ENCODE results near the gene IFITM1. TPM values are rescaled to one million over a fixed set of nuclear protein-coding genes. Genes with fewer than 3 reads are reported as not detected.

Gene IFITM1
- total and polyA plus RNA-seq, 9 of the 15 experiments (the other 6 are each of a cell fraction or from before 2014, with no cell fraction given), result 691 to 5,579 (median 974) TPM

DNA sequence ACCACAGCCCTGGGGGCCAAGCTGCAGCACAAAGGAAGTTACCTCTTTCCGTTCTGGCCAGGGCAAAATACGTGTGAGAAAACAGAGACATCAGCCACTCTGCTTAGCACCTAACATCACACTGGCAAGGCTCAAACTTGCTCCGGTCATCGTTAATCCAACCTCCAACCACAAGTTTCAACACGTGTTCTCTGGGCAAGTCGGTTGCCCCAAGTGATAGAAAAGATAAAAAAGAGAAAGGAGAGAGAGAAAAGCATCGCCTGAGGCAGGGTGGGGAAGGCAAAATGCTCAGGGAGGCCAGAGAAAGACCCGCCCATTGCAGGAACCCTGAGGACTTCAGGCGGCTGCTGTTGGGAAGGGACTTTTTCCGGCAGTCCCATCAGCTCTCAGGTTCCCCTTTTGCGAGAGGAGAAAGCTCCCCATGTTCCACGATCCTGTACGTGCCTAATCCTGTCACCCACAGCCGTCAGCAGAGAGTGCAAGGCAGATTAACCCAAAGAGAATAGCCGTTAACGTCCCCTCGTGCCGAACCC lies 36.9 kb downstream of the IFITM1 start (continued):
- TF ChIP-seq ATF2 (CRISPR knock-in tag; IDR thresholded peaks at IDR 0.05) (no peak), ZNF75A (CRISPR knock-in tag; IDR thresholded peaks at IDR 0.05) (peak; percentile 78; the same call in 1 of the 2 replicates), MYC (IDR thresholded peaks at IDR 0.05; ENCODE audit: low read depth, low read length) (peak; percentile 75), MYC (CRISPR knock-in tag; IDR thresholded peaks at IDR 0.05; ENCODE audit: borderline replicate concordance, low read depth) (peak; percentile 26; the same call in 1 of the 2 replicates), ZNF764 (CRISPR knock-in tag; IDR thresholded peaks at IDR 0.05; ENCODE audit: low read depth) (no peak), KLF1 (tag; IDR thresholded peaks at IDR 0.05) (no peak), ZNF354B (CRISPR knock-in tag; IDR thresholded peaks at IDR 0.05) (0 out of 2 replicates have a peak, but pooled peaks have one; percentile 40), ELF1 (tag; IDR thresholded peaks at IDR 0.05) (no peak; the same call in 1 of the 2 replicates), ELK3 (CRISPR knock-in tag; IDR thresholded peaks at IDR 0.05) (no peak), MEIS2 (IDR thresholded peaks at IDR 0.05; ENCODE audit: partially characterized antibody) (no peak), USF2 (CRISPR knock-in tag; IDR thresholded peaks at IDR 0.05) (peak; percentile 43; the same call in 1 of the 2 replicates), ELF4 (CRISPR knock-in tag; IDR thresholded peaks at IDR 0.05) (0 out of 2 replicates have a peak, but pooled peaks have one; percentile 73), TBP (optimal IDR thresholded peaks at IDR 0.05; ENCODE audit: low read depth, low read length) (peak; percentile 38), NRF1 (conservative IDR thresholded peaks at IDR 0.05 in 1 of 2, IDR thresholded peaks at IDR 0.05 in 1 of 2) (peak; percentile 45 to 56; a peak in 3 of 4 replicates), ZKSCAN8 (CRISPR knock-in tag; IDR thresholded peaks at IDR 0.05) (0 out of 2 replicates have a peak, but pooled peaks have one; percentile 71), BHLHE40 (IDR thresholded peaks at IDR 0.05; ENCODE audit: low read length) (peak; percentile 50; the same call in 1 of the 2 replicates), NR2F6 (CRISPR knock-in tag; IDR thresholded peaks at IDR 0.05) (no peak), SOX6 (IDR thresholded peaks at IDR 0.05) (peak; percentile 45; the same call in 1 of the 2 replicates), SMARCC2 (IDR thresholded peaks at IDR 0.05; ENCODE audit: low read depth) (peak; percentile 36; the same call in 1 of the 2 replicates), ZNF239 (CRISPR knock-in tag; IDR thresholded peaks at IDR 0.05) (peak; percentile 51), KDM5B (IDR thresholded peaks at IDR 0.05; ENCODE audit: insufficient replicate concordance, low read depth, low read length) (no peak)
- TF ChIP-seq, protein P1, sequence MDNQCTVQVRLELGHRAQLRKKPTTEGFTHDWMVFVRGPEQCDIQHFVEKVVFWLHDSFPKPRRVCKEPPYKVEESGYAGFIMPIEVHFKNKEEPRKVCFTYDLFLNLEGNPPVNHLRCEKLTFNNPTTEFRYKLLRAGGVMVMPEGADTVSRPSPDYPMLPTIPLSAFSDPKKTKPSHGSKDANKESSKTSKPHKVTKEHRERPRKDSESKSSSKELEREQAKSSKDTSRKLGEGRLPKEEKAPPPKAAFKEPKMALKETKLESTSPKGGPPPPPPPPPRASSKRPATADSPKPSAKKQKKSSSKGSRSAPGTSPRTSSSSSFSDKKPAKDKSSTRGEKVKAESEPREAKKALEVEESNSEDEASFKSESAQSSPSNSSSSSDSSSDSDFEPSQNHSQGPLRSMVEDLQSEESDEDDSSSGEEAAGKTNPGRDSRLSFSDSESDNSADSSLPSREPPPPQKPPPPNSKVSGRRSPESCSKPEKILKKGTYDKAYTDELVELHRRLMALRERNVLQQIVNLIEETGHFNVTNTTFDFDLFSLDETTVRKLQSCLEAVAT (IDR thresholded peaks at IDR 0.05), result peak in 1 of 2 experiments; percentile 51; a peak in 2 of 4 replicates
- TF ChIP-seq, protein P2, sequence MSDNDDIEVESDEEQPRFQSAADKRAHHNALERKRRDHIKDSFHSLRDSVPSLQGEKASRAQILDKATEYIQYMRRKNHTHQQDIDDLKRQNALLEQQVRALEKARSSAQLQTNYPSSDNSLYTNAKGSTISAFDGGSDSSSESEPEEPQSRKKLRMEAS (CRISPR knock-in tag; IDR thresholded peaks at IDR 0.05), result peak; percentile 74

Data from K562 (cell line).